Measurements from ENCODE around the gene EPHB1.

Gene EPHB1

GRCh38 chr3:135138776-135139175 is 343.7 kb downstream of the EPHB1 start:
- no peak for DNase-seq

- no peak for DNase-seq
These were observed 345.5 kb downstream of the EPHB1 start for GRCh38 chr3:135140591-135140990.

GRCh38 chr3:135141160-135141559 is 346.1 kb downstream of the EPHB1 start:
- no peak for DNase-seq

- DNase-seq = no peak
These were observed 346.6 kb downstream of the EPHB1 start for GRCh38 chr3:135141672-135142071.

GRCh38 chr3:135142530-135142929 is 347.5 kb downstream of the EPHB1 start:
- no peak for DNase-seq

- DNase-seq = no peak
These were observed 348.4 kb downstream of the EPHB1 start for GRCh38 chr3:135143474-135143873.

GRCh38 chr3:135145581-135145980 is 350.5 kb downstream of the EPHB1 start:
- peak; percentile 6 for DNase-seq

- no peak for DNase-seq
These were observed 352.6 kb downstream of the EPHB1 start for GRCh38 chr3:135147657-135148056.

GRCh38 chr3:135148398-135149020 is 353.4 kb downstream of the EPHB1 start:
- no peak for DNase-seq

- no peak for DNase-seq
These were observed 354.9 kb downstream of the EPHB1 start for GRCh38 chr3:135149707-135150681.

GRCh38 chr3:135154186-135154585 is 359.1 kb downstream of the EPHB1 start:
- DNase-seq = no peak

- no peak for DNase-seq
These were observed 360.2 kb downstream of the EPHB1 start for GRCh38 chr3:135155228-135155627.

GRCh38 chr3:135155791-135156190 is 360.7 kb downstream of the EPHB1 start:
- DNase-seq = no peak

GRCh38 chr3:135157045-135157740 is 362.1 kb downstream of the EPHB1 start:
- no peak for DNase-seq

- DNase-seq = no peak
These were observed 363.5 kb downstream of the EPHB1 start for GRCh38 chr3:135158520-135158919.

GRCh38 chr3:135159681-135160247 is 364.7 kb downstream of the EPHB1 start:
- no peak for DNase-seq

GRCh38 chr3:135161425-135161824 is 366.4 kb downstream of the EPHB1 start:
- DNase-seq = no peak

- no peak for DNase-seq
These were observed 368.6 kb downstream of the EPHB1 start for GRCh38 chr3:135163701-135164100.

GRCh38 chr3:135165260-135165659 is 370.2 kb downstream of the EPHB1 start:
- no peak for DNase-seq

- DNase-seq = no peak
These were observed 371.3 kb downstream of the EPHB1 start for GRCh38 chr3:135166266-135166825.

GRCh38 chr3:135168822-135169221 is 373.8 kb downstream of the EPHB1 start:
- no peak for DNase-seq

GRCh38 chr3:135169651-135170050 is 374.6 kb downstream of the EPHB1 start:
- DNase-seq = no peak

- DNase-seq = no peak
These were observed 375.7 kb downstream of the EPHB1 start for GRCh38 chr3:135170732-135171131.
